HG02678 (cell line): ENCODE data around the gene KCNAB3.

Source experiments
- ATAC-seq: cut with Tn5 transposase; IDR thresholded peaks from one replicate; pipeline ENCODE4 v1.9.1; 2021; ENCODE audit warnings: mild to moderate bottlenecking, moderate library complexity; ENCODE audit not compliant: unreplicated experiment

Gene KCNAB3

DNA sequence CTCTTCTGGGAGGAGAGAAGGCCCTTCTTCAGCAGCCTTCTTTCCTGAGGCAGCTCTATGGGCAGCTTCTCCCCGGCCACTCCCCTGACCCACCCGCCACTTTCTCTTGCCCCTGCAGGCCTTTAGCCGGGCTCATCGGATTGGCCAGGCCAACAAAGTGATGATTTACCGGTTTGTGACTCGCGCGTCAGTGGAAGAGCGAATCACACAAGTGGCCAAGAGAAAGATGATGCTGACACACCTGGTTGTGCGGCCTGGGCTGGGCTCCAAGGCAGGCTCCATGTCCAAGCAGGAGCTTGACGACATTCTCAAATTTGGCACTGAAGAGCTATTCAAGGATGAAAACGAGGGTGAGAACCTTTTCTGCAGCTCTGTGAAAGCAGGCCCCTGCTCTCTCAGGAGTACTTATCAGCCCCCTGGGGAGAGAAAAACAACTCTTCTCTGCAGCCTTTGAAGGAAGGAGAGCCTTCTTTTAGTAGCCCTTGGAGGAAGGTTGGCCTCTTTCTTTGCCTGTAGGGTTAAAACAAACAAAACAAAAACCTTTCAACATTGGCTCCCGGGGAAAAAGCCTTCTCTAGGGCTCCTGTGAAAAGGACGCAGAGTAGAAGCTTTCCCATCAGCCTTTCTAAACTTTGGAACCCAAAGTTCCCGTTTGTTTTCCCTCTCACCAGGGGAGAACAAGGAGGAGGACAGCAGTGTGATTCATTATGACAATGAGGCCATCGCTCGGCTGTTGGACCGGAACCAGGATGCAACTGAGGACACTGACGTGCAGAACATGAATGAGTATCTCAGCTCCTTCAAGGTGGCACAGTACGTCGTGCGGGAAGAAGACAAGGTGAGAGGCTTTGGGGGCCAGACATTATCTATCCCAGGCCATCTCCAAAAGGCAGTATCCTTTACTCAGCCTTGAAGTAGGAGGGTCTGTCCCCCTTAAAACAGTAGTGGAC lies 26.2 kb downstream of the KCNAB3 start:
- no peak for ATAC-seq

GRCh38 chr17:7897773-7898172 lies 31.9 kb downstream of the KCNAB3 start:
- no peak for ATAC-seq

GRCh38 chr17:7897090-7897489 lies 32.6 kb downstream of the KCNAB3 start:
- ATAC-seq = no peak

GRCh38 chr17:7894866-7895265 lies 34.8 kb downstream of the KCNAB3 start:
- no peak for ATAC-seq

DNA sequence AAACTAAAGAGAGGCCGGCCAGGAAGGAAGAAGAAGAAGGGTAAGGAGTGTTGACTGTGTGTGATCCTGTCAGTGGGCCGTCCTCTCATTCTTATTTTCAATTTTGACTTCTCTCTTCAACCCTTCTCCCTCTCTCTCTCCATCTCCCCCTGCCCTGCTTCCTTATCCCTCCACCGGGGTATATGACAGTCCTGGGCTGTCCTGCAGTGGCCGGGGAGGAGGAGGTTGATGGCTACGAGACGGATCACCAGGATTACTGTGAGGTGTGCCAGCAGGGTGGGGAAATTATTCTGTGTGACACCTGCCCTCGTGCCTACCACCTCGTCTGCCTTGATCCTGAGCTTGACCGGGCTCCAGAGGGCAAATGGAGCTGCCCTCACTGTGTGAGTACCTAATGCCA lies 35.4 kb downstream of the KCNAB3 start:
- ATAC-seq = no peak

- ATAC-seq = no peak
These were observed 36.3 kb downstream of the KCNAB3 start for GRCh38 chr17:7893187-7893880.

DNA sequence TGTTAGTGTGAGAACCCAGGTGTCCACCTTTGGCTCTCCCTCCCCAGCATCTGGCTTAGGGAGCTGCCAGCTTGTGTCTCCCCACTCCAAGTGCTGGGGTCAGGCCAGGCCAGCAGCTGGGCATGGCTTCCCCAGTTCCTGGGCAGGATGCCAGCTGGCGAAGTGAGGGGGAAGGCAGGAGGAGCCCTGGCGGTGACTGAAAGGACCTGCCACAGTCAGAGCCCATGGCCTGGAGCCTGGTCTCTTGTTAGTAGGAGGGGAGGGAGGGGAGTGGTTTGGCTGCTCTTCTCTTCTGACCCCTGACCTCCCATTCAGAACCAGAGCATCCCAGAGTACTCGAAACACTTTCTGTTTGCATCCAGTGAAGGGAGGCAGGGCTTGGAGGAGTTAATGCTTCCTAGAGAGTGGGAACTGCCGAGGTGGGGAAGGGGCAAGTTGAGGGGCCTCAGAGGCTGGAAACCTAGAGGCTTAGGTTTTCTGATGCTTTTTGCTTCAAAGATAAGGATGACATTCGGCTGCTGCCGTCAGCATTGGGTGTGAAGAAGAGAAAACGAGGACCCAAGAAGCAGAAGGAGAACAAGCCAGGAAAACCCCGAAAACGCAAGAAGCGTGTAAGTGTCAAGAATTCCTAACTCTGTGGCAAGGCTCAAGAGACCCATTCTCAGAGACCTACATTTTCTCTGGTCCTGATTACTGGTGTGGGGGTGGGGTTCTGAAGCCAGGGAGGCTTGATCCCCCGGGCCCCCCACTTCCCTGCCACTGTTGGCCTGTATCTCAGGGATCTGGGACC lies 40.3 kb downstream of the KCNAB3 start:
- ATAC-seq = no peak

- no peak for ATAC-seq
These were observed 41.3 kb downstream of the KCNAB3 start, which contains the start of gene CHD3 for GRCh38 chr17:7888184-7888920. Gene CHD3, plus strand, starts transcription at chr17:7888789. Its CDS starts 212 bp downstream, at chr17:7889001.

GRCh38 chr17:7887482-7888183 lies 42.0 kb downstream of the KCNAB3 start:
- peak; percentile 49 for ATAC-seq

GRCh38 chr17:7887038-7887481 lies 42.6 kb downstream of the KCNAB3 start:
- no peak for ATAC-seq

DNA sequence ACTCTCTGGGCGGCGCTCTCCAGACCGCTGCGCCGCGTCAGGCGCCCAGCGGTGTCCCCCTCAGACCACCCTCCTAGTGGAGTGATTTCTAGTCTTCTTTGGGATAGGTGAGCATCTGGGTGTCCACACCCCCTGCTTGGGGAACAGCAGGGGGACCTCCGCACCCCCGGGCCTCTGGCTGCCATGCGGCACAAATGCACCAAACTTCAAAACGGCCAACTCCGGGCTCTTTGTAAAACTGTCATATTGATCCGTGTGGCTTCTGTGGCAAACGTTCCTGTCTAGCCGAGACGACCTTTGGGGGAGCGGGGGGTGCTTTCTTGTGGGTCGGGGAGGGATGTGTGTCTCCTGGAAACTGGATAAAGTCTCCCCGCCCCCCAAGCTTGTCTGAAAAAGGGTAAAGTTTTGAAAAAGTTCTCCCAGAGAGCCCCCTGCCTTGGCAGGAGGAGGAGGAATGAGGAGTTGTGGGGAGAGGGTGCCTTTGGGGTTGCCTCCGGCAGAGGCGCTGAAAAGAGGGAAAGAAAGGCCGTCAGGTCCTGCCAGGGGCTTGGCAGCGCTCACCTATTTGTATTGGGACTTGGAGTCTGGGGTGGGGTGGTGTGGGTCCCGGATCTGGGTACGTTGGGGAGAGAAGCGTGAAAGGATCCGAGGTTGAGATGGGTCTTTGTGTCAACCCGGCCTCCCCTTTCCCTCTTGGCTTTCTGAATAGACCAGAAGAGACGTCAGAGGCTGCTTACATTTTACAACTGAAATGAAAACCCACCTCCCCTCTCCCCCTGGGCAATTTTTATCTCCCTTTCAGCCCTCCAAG lies 43.2 kb downstream of the KCNAB3 start:
- no peak for ATAC-seq

GRCh38 chr17:7885367-7886226 lies 44.1 kb downstream of the KCNAB3 start:
- peak; percentile 25 for ATAC-seq

DNA sequence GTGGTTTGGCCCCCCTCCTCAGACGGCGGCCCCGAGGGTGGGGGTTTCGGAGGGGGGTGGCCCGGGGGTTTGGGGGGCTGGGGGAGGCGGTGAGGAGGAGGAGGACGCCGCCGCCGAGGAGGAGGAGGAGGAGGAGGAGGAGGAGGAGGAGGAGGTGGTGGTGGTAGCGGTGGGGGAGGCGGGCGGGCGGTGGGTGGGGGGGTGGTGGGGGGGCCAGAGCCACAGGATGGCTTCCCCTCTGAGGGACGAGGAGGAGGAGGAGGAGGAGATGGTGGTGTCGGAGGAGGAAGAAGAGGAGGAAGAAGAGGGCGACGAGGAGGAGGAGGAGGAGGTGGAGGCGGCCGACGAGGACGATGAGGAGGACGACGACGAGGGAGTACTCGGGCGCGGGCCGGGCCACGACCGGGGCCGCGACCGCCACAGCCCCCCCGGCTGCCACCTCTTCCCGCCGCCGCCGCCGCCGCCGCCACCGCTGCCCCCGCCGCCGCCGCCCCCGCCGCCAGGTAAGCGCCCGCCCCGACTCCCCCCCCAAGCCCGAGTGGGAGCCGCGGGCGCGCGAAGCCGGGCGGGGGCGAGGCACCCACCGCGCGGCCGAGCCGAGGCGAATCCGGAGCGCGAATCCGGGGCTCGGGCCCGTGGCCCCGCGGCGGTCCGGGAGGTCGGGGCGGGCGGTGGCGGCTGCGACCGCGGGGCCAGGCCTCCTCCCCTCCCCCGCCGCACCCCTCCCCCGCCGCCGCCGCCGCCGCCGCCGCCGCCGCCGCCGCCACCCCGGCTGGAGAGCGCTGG lies 44.9 kb downstream of the KCNAB3 start:
- peak; percentile 13 for ATAC-seq

- no peak for ATAC-seq
These were observed 45.8 kb downstream of the KCNAB3 start for GRCh38 chr17:7883781-7884386.

GRCh38 chr17:7882629-7883028 lies 47.0 kb downstream of the KCNAB3 start:
- no peak for ATAC-seq

DNA sequence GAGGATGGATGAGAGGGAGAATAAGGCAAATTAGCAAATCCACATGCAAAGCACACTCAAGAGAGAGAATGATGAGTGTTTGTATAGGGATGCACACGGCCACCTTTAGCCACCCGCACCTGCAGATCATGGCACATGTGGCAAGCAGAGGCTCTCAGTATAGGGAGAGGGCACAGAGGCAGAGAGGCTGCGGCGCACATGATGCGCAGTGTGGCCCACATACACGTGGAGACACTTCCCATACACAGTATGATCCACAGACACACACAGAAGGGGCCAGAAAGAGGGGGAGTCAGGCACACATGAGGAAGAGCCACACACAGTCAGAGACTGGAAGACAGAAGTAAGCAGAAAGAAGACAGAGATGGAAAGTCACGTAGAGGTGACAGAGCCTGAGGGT lies 47.6 kb downstream of the KCNAB3 start:
- ATAC-seq = no peak
